HG03521 (cell line): Measurements from ENCODE around the gene TRIM49D1.
"Not testable (repeated sequence)": the region's sequence is repeated elsewhere in the genome, so short reads cannot be mapped to it uniquely, and the experiment has no call there.

Experiments
- ATAC-seq: cut with Tn5 transposase; IDR thresholded peaks from one replicate; pipeline ENCODE4 v1.9.1; 2021; ENCODE audit warnings: mild to moderate bottlenecking, moderate library complexity; ENCODE audit not compliant: unreplicated experiment

TRIM49D1 gene

GRCh38 chr11:89922195-89922660 is at the start of gene TRIM49D1:
Gene TRIM49D1, minus strand, starts transcription at chr11:89922245. Its CDS starts 4,535 bp downstream, at chr11:89917710.
- ATAC-seq = no peak

- not testable (repeated sequence) for ATAC-seq
Observed at GRCh38 chr11:89965737-89966136, 43.7 kb upstream of the TRIM49D1 start, which contains the start of gene TRIM64. Gene TRIM64, plus strand, starts transcription at chr11:89966037. Its CDS starts 2,467 bp downstream, at chr11:89968504.

GRCh38 chr11:89960833-89961232 is 38.8 kb upstream of the TRIM49D1 start:
- not testable (repeated sequence) for ATAC-seq

- not testable (repeated sequence) for ATAC-seq
Observed at GRCh38 chr11:89923764-89924163, 1.7 kb upstream of the TRIM49D1 start, which contains the start of gene TRIM49D2. Gene TRIM49D2, plus strand, starts transcription at chr11:89924064. Its CDS starts 2,698 bp downstream, at chr11:89926762.

GRCh38 chr11:89900809-89901208 is 21.2 kb downstream of the TRIM49D1 start:
- not testable (repeated sequence) for ATAC-seq

- not testable (repeated sequence) for ATAC-seq
Observed at GRCh38 chr11:89893245-89893644, 28.8 kb downstream of the TRIM49D1 start.

GRCh38 chr11:89877511-89877910 is 44.5 kb downstream of the TRIM49D1 start:
- ATAC-seq = not testable (repeated sequence)

GRCh38 chr11:89872588-89872987 is 49.5 kb downstream of the TRIM49D1 start:
- not testable (repeated sequence) for ATAC-seq

- not testable (repeated sequence) for ATAC-seq
Observed at GRCh38 chr11:89865223-89865622, 56.8 kb downstream of the TRIM49D1 start.

GRCh38 chr11:89863906-89864704 is 57.9 kb downstream of the TRIM49D1 start:
- not testable (repeated sequence) for ATAC-seq
